IMR-90 (cell line): ENCODE data around the gene TSPAN4. TPM values are rescaled to one million over a fixed set of nuclear protein-coding genes. Genes with fewer than 3 reads are reported as not detected.

Experiments used
- ATAC-seq: fragments of 200-7000 bp; cut with Tn5 transposase; 2 replicates; pipeline ENCODE4 v1.9.1; 2020; ENCODE audit warnings: low read depth, mild to moderate bottlenecking, moderate library complexity
- BruUV-seq: library from RNA; stranded (reverse); fragments of 400-500 nt; replicated peaks from 2 replicates; lab custom pipeline; 2021; lab: Mats Ljungman, UMichigan
- CTCF ChIA-PET: fragments of 300-600 bp; formaldehyde crosslinking; extraction: SDS; loops from one replicate; lab custom pipeline; 2021; ENCODE audit warnings: antibody characterized with exemption; lab: Yijun Ruan, JAX
- POLR2A ChIA-PET: fragments of 300-600 bp; sonication (Branson Sonifier 250); formaldehyde crosslinking; loops from one replicate; lab custom pipeline; 2022; ENCODE audit warnings: antibody characterized with exemption; ENCODE audit not compliant: unreplicated experiment; lab: Charles Lee
- DNase-seq: peaks from one replicate; pipeline ENCODE4 v3.0.0; 2013
- H2AFZ ChIP-seq: replicated peaks from 2 replicates; pipeline ENCODE3; 2013; ENCODE audit warnings: low read length, mild to moderate bottlenecking; ENCODE audit not compliant: poor library complexity
- H2AK5ac ChIP-seq: 2 replicates; pipeline ENCODE4 v1.6.1; 2013; ENCODE audit warnings: low read depth, low read length, inconsistent platforms
- H2AK9ac ChIP-seq: replicated peaks from 2 replicates; pipeline ENCODE3; 2013; ENCODE audit warnings: mild to moderate bottlenecking, low read depth, low read length, moderate library complexity; ENCODE audit not compliant: poor library complexity
- H2BK120ac ChIP-seq: 2 replicates; pipeline ENCODE4 v1.6.1; 2013; ENCODE audit warnings: low read depth, low read length, inconsistent platforms
- H2BK15ac ChIP-seq: 3 replicates; pipeline ENCODE4 v1.6.1; 2013; ENCODE audit warnings: low read depth, low read length, inconsistent platforms
- H2BK20ac ChIP-seq: 2 replicates; pipeline ENCODE4 v1.6.1; 2013; ENCODE audit warnings: low read depth, mild to moderate bottlenecking, inconsistent platforms, low read length, moderate library complexity
- H2BK5ac ChIP-seq: 2 replicates; pipeline ENCODE4 v1.6.1; 2013; ENCODE audit warnings: mild to moderate bottlenecking, low read depth, low read length, inconsistent platforms; ENCODE audit not compliant: poor library complexity, severe bottlenecking
- H3K14ac ChIP-seq: replicated peaks from 2 replicates; pipeline ENCODE4 v1.6.1; 2013; ENCODE audit warnings: low read depth, low read length, inconsistent platforms
- H3K18ac ChIP-seq: 2 replicates; pipeline ENCODE4 v1.6.1; 2013; ENCODE audit warnings: low read depth, low read length, control low read depth
- H3K23ac ChIP-seq: 2 replicates; pipeline ENCODE4 v1.6.1; 2013; ENCODE audit warnings: low read depth, low read length, inconsistent platforms
- H3K27ac ChIP-seq: 2 replicates; pipeline ENCODE4 v1.5.1; 2013; ENCODE audit warnings: mild to moderate bottlenecking, control low read depth, low read length; ENCODE audit not compliant: insufficient read depth
- H3K27me3 ChIP-seq: 2 replicates; pipeline ENCODE4 v1.6.1; 2013; ENCODE audit warnings: low read length; ENCODE audit not compliant: control insufficient read depth, insufficient read depth
- H3K36me3 ChIP-seq: 2 replicates; pipeline ENCODE4 v1.6.1; 2013; ENCODE audit warnings: low read length, mixed read lengths; ENCODE audit not compliant: control insufficient read depth, insufficient read depth
- H3K4ac ChIP-seq: 2 replicates; pipeline ENCODE4 v1.6.1; 2013; ENCODE audit warnings: low read depth, low read length, inconsistent platforms
- H3K4me1 ChIP-seq: 2 replicates; pipeline ENCODE4 v1.6.1; 2013; ENCODE audit warnings: low read length, mixed read lengths; ENCODE audit not compliant: control insufficient read depth, insufficient read depth
- H3K4me2 ChIP-seq: 2 replicates; pipeline ENCODE4 v1.6.1; 2013; ENCODE audit warnings: low read depth, mild to moderate bottlenecking, control low read depth, low read length, moderate library complexity
- H3K4me3 ChIP-seq: 2 replicates; pipeline ENCODE4 v1.5.1; 2013; ENCODE audit warnings: low read depth, mild to moderate bottlenecking, control low read depth, low read length, moderate library complexity; ENCODE audit not compliant: insufficient read depth
- H3K56ac ChIP-seq: 2 replicates; pipeline ENCODE4 v1.6.1; 2013; ENCODE audit warnings: low read length, inconsistent platforms; ENCODE audit not compliant: insufficient read depth; ENCODE audit errors: extremely low read depth
- H3K79me1 ChIP-seq, 2 experiments: 2 replicates each; pipeline ENCODE4 v1.6.1; 2013; ENCODE audit warnings: low read length in 2 of 2, inconsistent platforms in 1 of 2, low read depth in 1 of 2
- H3K9ac ChIP-seq: 2 replicates; pipeline ENCODE4 v1.6.1; 2013; ENCODE audit warnings: low read depth, low read length, control low read depth
- H3K9me1 ChIP-seq: 2 replicates; pipeline ENCODE4 v1.6.1; 2013; ENCODE audit warnings: low read length, inconsistent platforms; ENCODE audit not compliant: insufficient read depth
- H3K9me3 ChIP-seq: 2 replicates; pipeline ENCODE4 v1.6.1; 2013; ENCODE audit warnings: low read length; ENCODE audit not compliant: control insufficient read depth, insufficient read depth
- H4K20me1 ChIP-seq: 2 replicates; pipeline ENCODE4 v1.6.1; 2013; ENCODE audit warnings: low read length, inconsistent platforms; ENCODE audit not compliant: insufficient read depth
- H4K5ac ChIP-seq: 2 replicates; pipeline ENCODE4 v1.6.1; 2013; ENCODE audit warnings: mild to moderate bottlenecking, low read depth, low read length, control low read depth
- H4K8ac ChIP-seq, 2 experiments: 2 replicates each; pipeline ENCODE4 v1.6.1; 2013; ENCODE audit warnings: low read depth in 2 of 2, low read length in 2 of 2, control low read depth in 1 of 2, inconsistent platforms in 1 of 2
- H4K91ac ChIP-seq: 2 replicates; pipeline ENCODE4 v1.6.1; 2013; ENCODE audit warnings: low read depth, low read length, inconsistent platforms; ENCODE audit not compliant: insufficient read depth
- BHLHE40 ChIP-seq: fragments of 150-350 bp; IDR thresholded peaks from 2 replicates; pipeline ENCODE4 v1.6.1; 2016; ENCODE audit warnings: mild to moderate bottlenecking, low read depth, low read length
- CHD1 ChIP-seq: IDR thresholded peaks from 2 replicates; pipeline ENCODE4 v1.6.1; 2012; ENCODE audit warnings: low read depth, low read length, improper control_type of control experiment
- ELK1 ChIP-seq: fragments of 150-350 bp; IDR thresholded peaks from 2 replicates; pipeline ENCODE4 v1.6.1; 2016; ENCODE audit warnings: low read depth, mild to moderate bottlenecking, low read length, moderate library complexity, borderline replicate concordance
- FOS ChIP-seq: fragments of 150-350 bp; IDR thresholded peaks from 2 replicates; pipeline ENCODE4 v1.6.1; 2016; ENCODE audit warnings: low read depth, low read length
- MAFK ChIP-seq: IDR thresholded peaks from 2 replicates; pipeline ENCODE4 v1.6.1; 2012; ENCODE audit warnings: low read depth, low read length, improper control_type of control experiment
- MAZ ChIP-seq: IDR thresholded peaks from 2 replicates; pipeline ENCODE4 v1.6.1; 2012; ENCODE audit warnings: low read depth, mild to moderate bottlenecking, low read length, improper control_type of control experiment, moderate library complexity, borderline replicate concordance
- MXI1 ChIP-seq: IDR thresholded peaks from 2 replicates; pipeline ENCODE4 v1.6.1; 2012; ENCODE audit warnings: low read depth, mild to moderate bottlenecking, low read length, moderate library complexity, borderline replicate concordance
- NFE2L2 ChIP-seq: fragments of 150-350 bp; IDR thresholded peaks from 2 replicates; pipeline ENCODE4 v1.6.1; 2016; ENCODE audit warnings: low read depth, mild to moderate bottlenecking, low read length
- POLR2A ChIP-seq: IDR thresholded peaks from 2 replicates; pipeline ENCODE4 v1.6.1; 2012; ENCODE audit warnings: mild to moderate bottlenecking, low read depth, low read length
- RAD21 ChIP-seq: IDR thresholded peaks from 2 replicates; pipeline ENCODE4 v1.6.1; 2012; ENCODE audit warnings: low read length, improper control_type of control experiment
- RCOR1 ChIP-seq: IDR thresholded peaks from 2 replicates; pipeline ENCODE4 v1.6.1; 2012; ENCODE audit warnings: mild to moderate bottlenecking, low read length, improper control_type of control experiment; ENCODE audit not compliant: insufficient replicate concordance
- SMC3 ChIP-seq: fragments of 150-350 bp; IDR thresholded peaks from 2 replicates; pipeline ENCODE4 v1.6.1; 2016; ENCODE audit warnings: low read depth, mild to moderate bottlenecking, antibody characterized with exemption, low read length, moderate library complexity
- WGBS, 2 experiments: methylation state at CpG; one replicate each; pipeline versions ENCODE4 v1.1.5 to v1.1.7; 2013; ENCODE audit warnings: missing lambda C conversion rate in 2 of 2; ENCODE audit not compliant: insufficient read length in 1 of 2; ENCODE audit errors: extremely low coverage in 2 of 2; 5-methylcytosine and 5-hydroxymethylcytosine counted together
- dilution Hi-C: fragments of 300-500 bp; cut with HindIII; formaldehyde crosslinking; loops from one replicate; pipeline ENCODE4 v1.14.3; 2018; ENCODE audit warnings: low sequenced_read_pairs; ENCODE audit not compliant: unreplicated experiment
- in situ Hi-C: fragments of 300-500 bp; cut with MboI; formaldehyde crosslinking; loops from 3 replicates; pipeline ENCODE4 v1.14.3; 2019; ENCODE audit warnings: low sequenced_read_pairs, inconsistent platforms, mixed read lengths
- intact Hi-C: fragments of 100-400 bp; cut with micrococcal nuclease; formaldehyde crosslinking; loops from 2 replicates; pipeline ENCODE4 v1.10.0; 2022
- polyA plus RNA-seq, 3 experiments: library from polyadenylated mRNA; depleted of rRNA; stranded (reverse); fragments of >200 nt; gene quantifications; 2 replicates each; pipeline ENCODE4 v1.2.3, GENCODE V29; 2012; ENCODE audit warnings: low replicate concordance in 1 of 3
- total RNA-seq: library from RNA; depleted of rRNA; stranded (reverse); fragments of >200 nt; gene quantifications from 2 replicates; pipeline ENCODE4 v1.2.3, GENCODE V29; 2012
- TF ChIP-seq, protein P1 (sequence below): fragments of 150-350 bp; IDR thresholded peaks from 2 replicates; pipeline ENCODE4 v1.6.1; 2017; ENCODE audit warnings: mild to moderate bottlenecking, antibody characterized with exemption, low read length, low read depth
- TF ChIP-seq, protein P2 (sequence below): conservative IDR thresholded peaks from 2 replicates; pipeline ENCODE4 v1.5.1; 2012; ENCODE audit warnings: mild to moderate bottlenecking, low read depth, low read length, improper control_type of control experiment

TSPAN4 gene
- total and polyA plus RNA-seq, 2 of the 4 experiments (the other 2 are of a cell fraction): 161 to 293 TPM

- peak within 1 kb of the TSS; percentile 100 for H3K23ac ChIP-seq
- peak within 1 kb of the TSS; percentile 100 for H2BK5ac ChIP-seq
- H4K5ac ChIP-seq: peak within 1 kb of the TSS; percentile 100
- H3K4me1 ChIP-seq: peaks cover 10% of the 10 kb centered on the region
- H3K4me3 ChIP-seq: peak within 1 kb of the TSS; percentile 86
- dilution Hi-C loops (no loop called here), in situ Hi-C loops (no loop called here), intact Hi-C loops (loop anchor here (1.0 kb wide), 1 partner anchor 12 kb away; no protein-coding TSS in a partner anchor)
- H2BK15ac ChIP-seq: peak within 1 kb of the TSS; percentile 100
- H4K20me1 ChIP-seq: peaks cover 38% of the 10 kb centered on the region
- H3K9me3 ChIP-seq: no peaks in the 10 kb centered on the region
- peaks cover 30% of the 10 kb centered on the region for H3K36me3 ChIP-seq
- H3K4ac ChIP-seq: peak within 1 kb of the TSS; percentile 100
- peak within 1 kb of the TSS; percentile 100 for H4K91ac ChIP-seq
- ATAC-seq (peak; percentile 81), DNase-seq (peak; percentile 95)
- peaks cover 27 to 61% of the 10 kb centered on the region in 2 experiments for H3K79me1 ChIP-seq
- H3K27ac ChIP-seq: peak within 1 kb of the TSS; percentile 99
- H3K9me1 ChIP-seq: no peaks in the 10 kb centered on the region
- no TSS peak for BruUV-seq
- H2AK5ac ChIP-seq: peak within 1 kb of the TSS; percentile 98
- H4K8ac ChIP-seq: peak within 1 kb of the TSS; percentile 93 to 100
- H3K4me2 ChIP-seq: peak within 1 kb of the TSS; percentile 98
- peak within 1 kb of the TSS; percentile 99 for H2AK9ac ChIP-seq
- CTCF ChIA-PET: no interaction called here
- H3K18ac ChIP-seq: peak within 1 kb of the TSS; percentile 100
- no peaks in the 10 kb centered on the region for H3K27me3 ChIP-seq
- peak within 1 kb of the TSS; percentile 99 for H3K9ac ChIP-seq
- H3K56ac ChIP-seq: peak within 1 kb of the TSS; percentile 99
- peak within 1 kb of the TSS; percentile 100 for H3K14ac ChIP-seq
- POLR2A ChIA-PET: interaction anchor here (1.1 kb wide), 1 partner anchor 10 kb away, joined by 5 read pairs; the partner anchor contains the start of gene PNPLA2
- H2BK20ac ChIP-seq: peak within 1 kb of the TSS; percentile 100
- peak within 1 kb of the TSS; percentile 100 for H2AFZ ChIP-seq
- H2BK120ac ChIP-seq: peak within 1 kb of the TSS; percentile 100
- WGBS, 2 experiments: 2% methylated on average over 54 of the region's 81 CpGs; no CpG with 5 or more reads in 1 of the 2 experiments
- no peak for TF ChIP-seq MAFK
- no peak for TF ChIP-seq RCOR1
- TF ChIP-seq, protein P1, sequence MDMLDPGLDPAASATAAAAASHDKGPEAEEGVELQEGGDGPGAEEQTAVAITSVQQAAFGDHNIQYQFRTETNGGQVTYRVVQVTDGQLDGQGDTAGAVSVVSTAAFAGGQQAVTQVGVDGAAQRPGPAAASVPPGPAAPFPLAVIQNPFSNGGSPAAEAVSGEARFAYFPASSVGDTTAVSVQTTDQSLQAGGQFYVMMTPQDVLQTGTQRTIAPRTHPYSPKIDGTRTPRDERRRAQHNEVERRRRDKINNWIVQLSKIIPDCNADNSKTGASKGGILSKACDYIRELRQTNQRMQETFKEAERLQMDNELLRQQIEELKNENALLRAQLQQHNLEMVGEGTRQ: peak; percentile 46
- no peak for TF ChIP-seq SMC3
- no peak for TF ChIP-seq RAD21
- TF ChIP-seq BHLHE40: peak; percentile 94
- TF ChIP-seq ELK1: no peak
- peak; percentile 62; the same call in 1 of the 2 replicates for TF ChIP-seq MXI1
- TF ChIP-seq POLR2A: peak; percentile 97
- TF ChIP-seq CHD1: 0 out of 2 replicates have a peak, but pooled peaks have one; percentile 39
- no peak; the same call in 1 of the 2 replicates for TF ChIP-seq NFE2L2
- peak; percentile 95 for TF ChIP-seq MAZ
- TF ChIP-seq, protein P2, sequence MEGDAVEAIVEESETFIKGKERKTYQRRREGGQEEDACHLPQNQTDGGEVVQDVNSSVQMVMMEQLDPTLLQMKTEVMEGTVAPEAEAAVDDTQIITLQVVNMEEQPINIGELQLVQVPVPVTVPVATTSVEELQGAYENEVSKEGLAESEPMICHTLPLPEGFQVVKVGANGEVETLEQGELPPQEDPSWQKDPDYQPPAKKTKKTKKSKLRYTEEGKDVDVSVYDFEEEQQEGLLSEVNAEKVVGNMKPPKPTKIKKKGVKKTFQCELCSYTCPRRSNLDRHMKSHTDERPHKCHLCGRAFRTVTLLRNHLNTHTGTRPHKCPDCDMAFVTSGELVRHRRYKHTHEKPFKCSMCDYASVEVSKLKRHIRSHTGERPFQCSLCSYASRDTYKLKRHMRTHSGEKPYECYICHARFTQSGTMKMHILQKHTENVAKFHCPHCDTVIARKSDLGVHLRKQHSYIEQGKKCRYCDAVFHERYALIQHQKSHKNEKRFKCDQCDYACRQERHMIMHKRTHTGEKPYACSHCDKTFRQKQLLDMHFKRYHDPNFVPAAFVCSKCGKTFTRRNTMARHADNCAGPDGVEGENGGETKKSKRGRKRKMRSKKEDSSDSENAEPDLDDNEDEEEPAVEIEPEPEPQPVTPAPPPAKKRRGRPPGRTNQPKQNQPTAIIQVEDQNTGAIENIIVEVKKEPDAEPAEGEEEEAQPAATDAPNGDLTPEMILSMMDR: no peak
- TF ChIP-seq FOS: no peak; the same call in 1 of the 2 replicates
These were observed 33.2 kb upstream of the TSPAN4 start, which contains the start of gene RPLP2 for GRCh38 chr11:809287-810039. Gene RPLP2, plus strand, starts transcription at chr11:809967. Its CDS starts 268 bp downstream, at chr11:810235.
